GM18508 (cell line): Measurements from ENCODE around the gene BCAS4.
"Not testable (repeated sequence)": the region's sequence is repeated elsewhere in the genome, so short reads cannot be mapped to it uniquely, and the experiment has no call there.

ENCODE experiments used
- ATAC-seq: cut with Tn5 transposase; IDR thresholded peaks from one replicate; pipeline ENCODE4 v1.9.1; 2021; ENCODE audit warnings: moderate number of reproducible peaks; ENCODE audit not compliant: insufficient read depth, unreplicated experiment

The BCAS4 gene

GRCh38 chr20:50794846-50795634, at the start of gene BCAS4:
TSS of gene BCAS4 (plus strand) at chr20:50795061. CDS start at chr20:50795084, 23 bp downstream.
- no peak for ATAC-seq

- ATAC-seq: no peak
Measured at GRCh38 chr20:50745634-50746137, 49.2 kb upstream of the BCAS4 start.

GRCh38 chr20:50746138-50746940, 48.5 kb upstream of the BCAS4 start:
- no peak for ATAC-seq

GRCh38 chr20:50747275-50747674, 47.6 kb upstream of the BCAS4 start:
- no peak for ATAC-seq

GRCh38 chr20:50750145-50750671, 44.7 kb upstream of the BCAS4 start:
- no peak for ATAC-seq

GRCh38 chr20:50753152-50753551, 41.7 kb upstream of the BCAS4 start:
- no peak for ATAC-seq

GRCh38 chr20:50754420-50754819, 40.4 kb upstream of the BCAS4 start:
- no peak for ATAC-seq

GRCh38 chr20:50756447-50756846, 38.4 kb upstream of the BCAS4 start:
- ATAC-seq: no peak

- no peak for ATAC-seq
Measured at GRCh38 chr20:50758469-50758868, 36.4 kb upstream of the BCAS4 start.

GRCh38 chr20:50758992-50759391, 35.9 kb upstream of the BCAS4 start:
- no peak for ATAC-seq

GRCh38 chr20:50759678-50760077, 35.2 kb upstream of the BCAS4 start:
- no peak for ATAC-seq

GRCh38 chr20:50762045-50762422, 32.8 kb upstream of the BCAS4 start:
- no peak for ATAC-seq

- no peak for ATAC-seq
Measured at GRCh38 chr20:50762435-50763220, 32.2 kb upstream of the BCAS4 start.

GRCh38 chr20:50763550-50764458, 31.1 kb upstream of the BCAS4 start:
- not testable (repeated sequence) for ATAC-seq

GRCh38 chr20:50765251-50765650, 29.6 kb upstream of the BCAS4 start:
- ATAC-seq: not testable (repeated sequence)

GRCh38 chr20:50765674-50766073, 29.2 kb upstream of the BCAS4 start:
- no peak for ATAC-seq

GRCh38 chr20:50766955-50767809, 27.7 kb upstream of the BCAS4 start:
- not testable (repeated sequence) for ATAC-seq

- ATAC-seq: not testable (repeated sequence)
Measured at GRCh38 chr20:50768991-50769390, 25.9 kb upstream of the BCAS4 start.
